Psoas muscle (tissue), 8 donors: ENCODE measurements around the gene HOXC11. TPM values are rescaled to one million over a fixed set of nuclear protein-coding genes. Genes with fewer than 3 reads are reported as not detected.

Experiments used
- ATAC-seq, 4 donors: fragments of 200-7000 bp; cut with Tn5 transposase; one replicate each; pipeline ENCODE4 v1.9.1; 2020; ENCODE audit warnings: moderate library complexity in 3 of 4, mild to moderate bottlenecking in 2 of 4
- DNase-seq, 2 donors: peaks; one replicate each; pipeline ENCODE4 v3.0.0-alpha.2; 2020
- H3K27ac ChIP-seq: fragments of 200-600 bp; one replicate; pipeline ENCODE4 v1.8.0; 2022
- H3K27me3 ChIP-seq, 3 donors: fragments of 200-600 bp in 1 of 3; one replicate each; pipeline versions ENCODE4 v1.6.1 to v1.8.0; 2013 to 2022; ENCODE audit warnings: low read length in 2 of 3, mild to moderate bottlenecking in 2 of 3, moderate library complexity in 1 of 3; ENCODE audit not compliant: insufficient read depth in 3 of 3
- H3K36me3 ChIP-seq, 2 donors: fragments of 200-600 bp in 1 of 2; one replicate each; pipeline versions ENCODE4 v1.6.1 to v1.8.0; 2013 to 2022; ENCODE audit warnings: low read depth in 1 of 2, mild to moderate bottlenecking in 1 of 2, moderate library complexity in 1 of 2; ENCODE audit not compliant: insufficient read depth in 1 of 2
- H3K4me1 ChIP-seq: fragments of 200-600 bp; one replicate; pipeline ENCODE4 v1.8.0; 2022
- H3K4me3 ChIP-seq: fragments of 200-600 bp; one replicate; pipeline ENCODE4 v1.8.0; 2022; ENCODE audit warnings: mild to moderate bottlenecking
- H3K9me3 ChIP-seq: fragments of 200-600 bp; one replicate; pipeline ENCODE4 v1.8.0; 2022
- CTCF ChIP-seq: fragments of 200-600 bp; IDR thresholded peaks from one replicate; pipeline ENCODE4 v1.8.0; 2022; ENCODE audit warnings: antibody characterized with exemption
- WGBS, 3 donors: extraction: QIAGEN DNeasy Blood & Tissue Kit; methylation state at CpG; one replicate each; pipeline versions ENCODE4 v1.1.6 to v1.1.7; 2013; 5-methylcytosine and 5-hydroxymethylcytosine counted together
- intact Hi-C, 2 donors: fragments of 100-400 bp; cut with DNase I; formaldehyde crosslinking; loops; one replicate each; pipeline versions ENCODE4 v1.11.0 to v1.14.2; 2022
- polyA plus RNA-seq, 3 donors: library from polyadenylated mRNA; stranded (reverse); fragments of 200-250 nt; gene quantifications; one replicate each; pipeline ENCODE4 v1.2.3, GENCODE V29; 2013
- total RNA-seq, 4 donors: library from RNA; stranded (reverse); fragmentation: NEBNext Ultra II Directional in 2 of 4; extraction: Animal tissue kit (Norgen Biotek cat#: 25700) in 2 of 4; gene quantifications; one replicate each; pipeline versions ENCODE4 v1.2.1 to v1.2.4, GENCODE V29; 2021 to 2023
- donor health status: healthy with polysubstance abuse.
- donor health status: DM: no; HTN: no; CAD: no; lungs with moderate emphysema.
- donor health status: Bipolar disorder and iron deficiency.
- donor health status: healthy.
- donor health status: DM: yes; HTN: yes; CAD: no.
- donor health status: DM: no; HTN: no; CAD: no.
- donor health status: DM: no; HTN: no; CAD: no.
- donor health status: DM: yes; HTN: yes; CAD: no.

Gene HOXC11
- total and polyA plus RNA-seq, 7 donors = 0.34 to 2.2 (median 0.82) TPM; not detected in 2

DNA sequence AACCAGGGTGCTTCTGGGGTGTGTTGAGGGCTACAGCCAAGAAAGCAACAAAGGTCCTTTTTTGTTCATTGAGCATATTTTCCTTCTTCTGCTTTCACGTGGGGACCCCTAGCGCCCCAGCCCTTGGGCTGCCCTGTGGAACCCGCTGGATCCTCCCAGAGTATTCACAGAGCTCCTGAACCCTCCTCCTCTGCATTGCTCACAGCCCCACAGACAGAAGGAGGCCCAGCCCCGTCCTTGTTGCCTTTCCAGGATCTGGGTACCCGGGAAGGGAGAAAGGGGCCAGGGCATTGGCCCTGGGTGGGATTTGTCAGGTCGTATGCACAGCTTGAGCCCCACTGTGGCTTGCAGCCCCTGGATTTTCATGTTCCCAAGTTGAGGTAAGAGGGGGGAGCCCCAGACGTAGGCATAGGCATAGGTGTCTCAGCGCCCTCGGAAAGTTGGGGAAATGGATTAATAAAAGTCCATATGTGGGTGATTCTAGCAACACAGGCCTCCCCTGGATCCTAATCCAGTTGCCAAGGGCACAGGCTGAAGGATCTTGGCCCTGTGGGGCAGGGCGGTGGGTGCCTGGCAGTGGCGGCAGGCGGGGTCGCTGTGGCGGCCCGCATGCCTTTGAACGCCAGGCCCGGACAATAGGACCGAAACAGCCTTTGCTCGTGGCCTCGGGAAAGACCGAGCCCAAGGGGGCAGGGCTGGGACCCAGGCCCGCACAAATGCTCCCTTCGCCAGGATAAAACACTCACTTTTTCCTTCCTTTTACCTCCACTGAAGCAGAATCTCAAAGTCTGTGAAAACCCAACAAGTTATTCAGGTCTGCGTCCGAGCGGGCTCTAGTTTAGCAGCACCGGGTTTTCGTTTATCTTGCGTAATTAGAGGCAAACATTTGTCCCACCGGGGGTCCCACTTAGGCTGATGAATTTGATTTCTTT lies 9.0 kb downstream of the HOXC11 start:
- Histone ChIP-seq H3K27ac (peak overlapping the region; percentile 95), H3K27me3 (peaks cover 0 to 8% (median 7%) of the 10 kb centered on the region in 3 donors), H3K4me1 (no peaks in the 10 kb centered on the region), H3K36me3 (no peaks in the 10 kb centered on the region), H3K4me3 (peak overlapping the region; percentile 79), H3K9me3 (no peaks in the 10 kb centered on the region)
- intact Hi-C loops = loop anchor here (1.0 to 10.0 kb wide), 3 partner anchors 15 to 393 kb away; no protein-coding TSS in a partner anchor
- DNase-seq = peak in 1 of 2 donors; percentile 62
- 8 to 15% (median 14%) methylated on average over 28 to 30 of the region's 30 CpGs for WGBS, 3 donors
- ATAC-seq = no peak
- no peak for TF ChIP-seq CTCF

- H3K27me3 ChIP-seq = peaks cover 0 to 7% (median 3%) of the 10 kb centered on the region in 3 donors
- DNase-seq (peak in 1 of 2 donors; percentile 54), ATAC-seq (peak in 1 of 4 donors; percentile 11)
- WGBS, 3 donors = 9 to 13% (median 11%) methylated on average over 26 of the region's 26 CpGs
- peaks cover 3% of the 10 kb centered on the region for H3K4me1 ChIP-seq
- no peaks in the 10 kb centered on the region for H3K9me3 ChIP-seq
- H3K36me3 ChIP-seq = no peaks in the 10 kb centered on the region
- intact Hi-C loops = loop anchor here (1.0 to 10.0 kb wide), 4 partner anchors 14 to 392 kb away; no protein-coding TSS in a partner anchor
- H3K4me3 ChIP-seq = peak overlapping the region; percentile 79
- peak overlapping the region; percentile 95 for H3K27ac ChIP-seq
- no peak for TF ChIP-seq CTCF
These were observed 10.0 kb downstream of the HOXC11 start for GRCh38 chr12:53982648-53983567.

GRCh38 chr12:53983568-53983949 lies 10.6 kb downstream of the HOXC11 start:
- peak in 1 of 4 donors; percentile 5 for ATAC-seq
- peaks cover 9% of the 10 kb centered on the region for H3K4me1 ChIP-seq
- WGBS, 3 donors = 9 to 10% (median 9%) methylated on average over 17 of the region's 17 CpGs
- DNase-seq = peak in 1 of 2 donors; percentile 56
- H3K27ac ChIP-seq = peak overlapping the region; percentile 95
- peak overlapping the region; percentile 79 for H3K4me3 ChIP-seq
- TF ChIP-seq CTCF = no peak
- intact Hi-C loops = loop anchor here (1.0 to 10.0 kb wide), 3 partner anchors 13 to 391 kb away; no protein-coding TSS in a partner anchor
- peaks cover 0 to 6% (median 3%) of the 10 kb centered on the region in 3 donors for H3K27me3 ChIP-seq
- H3K36me3 ChIP-seq = no peaks in the 10 kb centered on the region
- H3K9me3 ChIP-seq = no peaks in the 10 kb centered on the region

DNA sequence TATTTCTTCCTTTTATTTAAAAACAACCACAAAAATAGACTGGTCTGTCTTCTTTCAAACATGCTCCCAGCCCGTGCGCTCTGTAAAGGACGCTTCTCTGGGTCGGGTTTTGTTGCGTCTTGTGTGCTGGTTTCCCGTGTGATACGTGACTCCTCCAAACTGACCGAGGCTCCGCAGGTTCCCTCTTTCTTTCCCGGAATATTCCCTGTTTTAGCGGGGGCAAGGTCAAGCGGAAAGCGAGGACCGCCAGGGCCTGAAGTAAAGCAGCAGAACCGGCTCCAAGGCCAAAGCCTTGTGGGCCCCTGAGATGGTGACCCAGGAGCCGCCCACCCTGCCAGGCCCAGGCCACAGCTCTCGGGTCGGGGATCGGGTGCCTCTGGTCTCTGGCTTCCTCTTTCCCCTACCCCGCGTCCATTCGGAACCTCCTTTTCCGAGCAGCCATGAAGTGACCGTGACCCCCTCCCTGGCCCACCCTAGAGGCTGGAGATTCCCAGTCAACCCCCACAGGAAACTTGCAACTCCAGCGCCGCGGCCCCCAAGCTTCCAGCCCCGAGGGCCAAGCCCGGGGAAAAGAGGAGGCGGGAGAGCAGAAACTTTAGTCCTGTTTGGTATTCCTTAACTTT lies 11.1 kb downstream of the HOXC11 start:
- Histone ChIP-seq H3K4me1 (peaks cover 14% of the 10 kb centered on the region), H3K9me3 (no peaks in the 10 kb centered on the region), H3K27ac (peak overlapping the region; percentile 95), H3K36me3 (no peaks in the 10 kb centered on the region), H3K27me3 (peaks cover 0 to 3% (median 2%) of the 10 kb centered on the region in 3 donors), H3K4me3 (peak overlapping the region; percentile 79)
- 4 to 7% (median 5%) methylated on average over 29 to 30 of the region's 30 CpGs for WGBS, 3 donors
- no peak for TF ChIP-seq CTCF
- intact Hi-C loops = loop anchor here (1.0 to 10.0 kb wide), 4 partner anchors 13 to 391 kb away; no protein-coding TSS in a partner anchor
- peak in 1 of 2 donors; percentile 69 for DNase-seq
- peak in 1 of 4 donors; percentile 20 for ATAC-seq
